ENCODE measurements around the gene ZCCHC2.

The ZCCHC2 gene

DNA sequence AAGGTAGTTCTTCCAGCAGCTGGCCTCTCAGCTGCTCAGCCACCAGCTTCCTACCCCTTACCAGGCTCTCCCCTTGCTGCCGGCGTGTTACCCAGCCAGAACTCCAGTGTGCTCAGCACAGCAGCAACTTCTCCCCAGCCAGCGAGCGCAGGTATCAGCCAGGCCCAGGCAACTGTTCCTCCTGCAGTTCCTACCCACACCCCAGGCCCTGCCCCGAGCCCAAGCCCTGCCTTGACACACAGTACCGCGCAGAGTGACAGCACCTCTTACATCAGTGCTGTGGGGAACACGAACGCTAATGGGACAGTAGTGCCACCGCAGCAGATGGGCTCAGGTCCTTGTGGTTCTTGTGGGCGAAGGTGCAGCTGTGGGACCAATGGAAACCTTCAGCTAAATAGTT, 52.0 kb downstream of the ZCCHC2 start:
- H3K9ac ChIP-seq (ENCODE audit: low read length): no peak overlapping the region
- no peaks in the 10 kb centered on the region for H4K20me1 ChIP-seq (ENCODE audit: low read depth, low read length)
- H3K27me3 ChIP-seq (ENCODE audit: low read length): no peaks in the 10 kb centered on the region
- peaks cover 30% of the 10 kb centered on the region for H3K36me3 ChIP-seq (ENCODE audit: low read length)
- H3K9me2 ChIP-seq (replicated peaks; ENCODE audit: insufficient read depth, low read length): no peaks in the 10 kb centered on the region
- no peak overlapping the region for H3K27ac ChIP-seq (ENCODE audit: low read depth, low read length)
- 0 out of 2 replicates have a peak, but pooled peaks cover 4% of the 10 kb centered on the region for H3F3A ChIP-seq (ENCODE audit: insufficient read depth)
- no peaks in the 10 kb centered on the region for H3K9me3 ChIP-seq (ENCODE audit: insufficient read depth, low read length)
- H3K4me2 ChIP-seq (ENCODE audit: low read depth, low read length, poor library complexity, severe bottlenecking): no peak overlapping the region
- no peak overlapping the region for H3K4me3 ChIP-seq (ENCODE audit: insufficient read depth, low read length, poor library complexity, severe bottlenecking)
- no peaks in the 10 kb centered on the region; the same call in 1 of the 2 replicates for H3K79me2 ChIP-seq (ENCODE audit: insufficient read depth, low read length)
- H2AFZ ChIP-seq (ENCODE audit: low read depth, low read length, severe bottlenecking): no peak overlapping the region
- TF ChIP-seq, protein P1, sequence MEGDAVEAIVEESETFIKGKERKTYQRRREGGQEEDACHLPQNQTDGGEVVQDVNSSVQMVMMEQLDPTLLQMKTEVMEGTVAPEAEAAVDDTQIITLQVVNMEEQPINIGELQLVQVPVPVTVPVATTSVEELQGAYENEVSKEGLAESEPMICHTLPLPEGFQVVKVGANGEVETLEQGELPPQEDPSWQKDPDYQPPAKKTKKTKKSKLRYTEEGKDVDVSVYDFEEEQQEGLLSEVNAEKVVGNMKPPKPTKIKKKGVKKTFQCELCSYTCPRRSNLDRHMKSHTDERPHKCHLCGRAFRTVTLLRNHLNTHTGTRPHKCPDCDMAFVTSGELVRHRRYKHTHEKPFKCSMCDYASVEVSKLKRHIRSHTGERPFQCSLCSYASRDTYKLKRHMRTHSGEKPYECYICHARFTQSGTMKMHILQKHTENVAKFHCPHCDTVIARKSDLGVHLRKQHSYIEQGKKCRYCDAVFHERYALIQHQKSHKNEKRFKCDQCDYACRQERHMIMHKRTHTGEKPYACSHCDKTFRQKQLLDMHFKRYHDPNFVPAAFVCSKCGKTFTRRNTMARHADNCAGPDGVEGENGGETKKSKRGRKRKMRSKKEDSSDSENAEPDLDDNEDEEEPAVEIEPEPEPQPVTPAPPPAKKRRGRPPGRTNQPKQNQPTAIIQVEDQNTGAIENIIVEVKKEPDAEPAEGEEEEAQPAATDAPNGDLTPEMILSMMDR (IDR thresholded peaks at IDR 0.05; ENCODE audit: insufficient read depth, low read length, poor library complexity, severe bottlenecking): no peak
- TF ChIP-seq EZH2phosphoT487 (conservative IDR thresholded peaks at IDR 0.05; ENCODE audit: low read length): no peak

DNA sequence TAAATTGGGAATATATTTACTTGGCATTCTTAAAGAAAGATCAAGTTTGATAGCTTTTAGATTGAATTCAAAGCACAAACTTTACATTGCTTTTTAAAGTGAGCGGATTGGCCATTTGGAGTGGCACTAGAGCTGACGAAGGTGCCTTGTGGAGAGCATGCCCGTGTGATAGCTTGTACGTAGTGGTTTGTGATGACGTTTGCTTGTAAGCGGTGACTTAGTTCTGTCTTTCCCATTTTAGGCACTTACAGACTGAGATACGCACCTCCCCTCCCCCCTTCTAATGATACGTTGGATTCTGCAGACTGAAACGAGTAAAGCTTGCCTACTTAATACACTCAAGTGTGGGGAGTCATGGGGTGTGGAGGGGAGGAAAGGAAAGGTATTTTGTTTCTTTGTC, 53.4 kb downstream of the ZCCHC2 start:
- Histone ChIP-seq H3K27me3 (ENCODE audit: low read length) (no peaks in the 10 kb centered on the region), H3K9ac (ENCODE audit: low read length) (peak overlapping the region; percentile 33; the same call in 1 of the 2 replicates), H3K36me3 (ENCODE audit: low read length) (peaks cover 21% of the 10 kb centered on the region; the same call in 1 of the 2 replicates), H3F3A (ENCODE audit: insufficient read depth) (0 out of 2 replicates have a peak, but pooled peaks cover 4% of the 10 kb centered on the region), H4K20me1 (ENCODE audit: low read depth, low read length) (no peaks in the 10 kb centered on the region), H3K9me2 (replicated peaks; ENCODE audit: insufficient read depth, low read length) (no peaks in the 10 kb centered on the region), H3K9me3 (ENCODE audit: insufficient read depth, low read length) (no peaks in the 10 kb centered on the region), H3K4me3 (ENCODE audit: insufficient read depth, low read length, poor library complexity, severe bottlenecking) (peak overlapping the region; percentile 30), H2AFZ (ENCODE audit: low read depth, low read length, severe bottlenecking) (peak overlapping the region; percentile 29), H3K79me2 (ENCODE audit: insufficient read depth, low read length) (no peaks in the 10 kb centered on the region; the same call in 1 of the 2 replicates), H3K4me2 (ENCODE audit: low read depth, low read length, poor library complexity, severe bottlenecking) (peak overlapping the region; percentile 68), H3K27ac (ENCODE audit: low read depth, low read length) (peak overlapping the region; percentile 28; the same call in 1 of the 2 replicates)
- TF ChIP-seq, protein P1 (IDR thresholded peaks at IDR 0.05; ENCODE audit: insufficient read depth, low read length, poor library complexity, severe bottlenecking): no peak
- no peak for TF ChIP-seq EZH2phosphoT487 (conservative IDR thresholded peaks at IDR 0.05; ENCODE audit: low read length)

DNA sequence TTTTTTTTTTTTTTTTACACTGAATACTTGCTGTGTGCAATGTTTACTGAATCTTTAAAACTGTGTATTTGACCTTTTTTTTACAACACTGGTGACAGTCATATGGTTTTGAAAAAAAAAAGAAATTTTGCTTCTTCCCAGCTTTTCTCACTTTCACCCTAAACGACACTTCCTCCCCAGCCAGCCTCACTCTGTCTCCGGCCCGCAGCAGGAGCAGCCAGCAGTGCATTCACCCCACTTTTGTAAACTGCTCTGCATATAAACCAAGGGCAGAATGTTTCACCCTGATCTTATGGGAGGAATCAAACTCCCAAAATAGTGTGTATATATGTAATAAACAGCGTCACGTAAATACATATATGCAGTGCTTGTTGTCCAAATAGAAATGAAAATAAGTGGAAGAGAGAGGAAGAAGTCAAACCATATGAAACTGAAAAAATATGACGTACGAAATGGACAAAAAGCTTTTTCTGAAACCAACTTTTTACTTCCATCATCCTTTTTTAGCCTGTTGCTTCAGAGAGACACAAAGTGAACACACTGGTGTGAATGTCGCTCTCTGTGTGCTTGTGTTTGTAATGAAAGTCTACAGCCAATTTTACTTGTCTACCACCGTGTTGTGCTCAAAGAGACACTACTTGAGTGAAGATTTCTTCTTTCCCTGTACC, 54.2 kb downstream of the ZCCHC2 start:
- H2AFZ ChIP-seq (ENCODE audit: low read depth, low read length, severe bottlenecking): peak overlapping the region; percentile 29
- H3K79me2 ChIP-seq (ENCODE audit: insufficient read depth, low read length): no peaks in the 10 kb centered on the region; the same call in 1 of the 2 replicates
- no peaks in the 10 kb centered on the region for H3K27me3 ChIP-seq (ENCODE audit: low read length)
- peak overlapping the region; percentile 68 for H3K4me2 ChIP-seq (ENCODE audit: low read depth, low read length, poor library complexity, severe bottlenecking)
- peaks cover 17% of the 10 kb centered on the region; the same call in 1 of the 2 replicates for H3K36me3 ChIP-seq (ENCODE audit: low read length)
- no peaks in the 10 kb centered on the region for H3K9me3 ChIP-seq (ENCODE audit: insufficient read depth, low read length)
- H4K20me1 ChIP-seq (ENCODE audit: low read depth, low read length): no peaks in the 10 kb centered on the region
- peak overlapping the region; percentile 28 for H3K27ac ChIP-seq (ENCODE audit: low read depth, low read length)
- H3K9ac ChIP-seq (ENCODE audit: low read length): peak overlapping the region; percentile 33
- no peaks in the 10 kb centered on the region for H3K9me2 ChIP-seq (replicated peaks; ENCODE audit: insufficient read depth, low read length)
- TF ChIP-seq EZH2phosphoT487 (conservative IDR thresholded peaks at IDR 0.05; ENCODE audit: low read length): no peak
- TF ChIP-seq, protein P1 (IDR thresholded peaks at IDR 0.05; ENCODE audit: insufficient read depth, low read length, poor library complexity, severe bottlenecking): no peak
- peak overlapping the region; percentile 30 for H3K4me3 ChIP-seq (ENCODE audit: insufficient read depth, low read length, poor library complexity, severe bottlenecking)
- 0 out of 2 replicates have a peak, but pooled peaks cover 4% of the 10 kb centered on the region for H3F3A ChIP-seq (ENCODE audit: insufficient read depth)

Data from SU-DHL-6 (cell line).